GM21737 (cell line): ENCODE data around the gene DIPK1A.

Experiments used
- ATAC-seq: cut with Tn5 transposase; IDR thresholded peaks from one replicate; pipeline ENCODE4 v1.9.1; 2021; ENCODE audit warnings: mild to moderate bottlenecking, moderate library complexity; ENCODE audit not compliant: unreplicated experiment

Gene DIPK1A

DNA sequence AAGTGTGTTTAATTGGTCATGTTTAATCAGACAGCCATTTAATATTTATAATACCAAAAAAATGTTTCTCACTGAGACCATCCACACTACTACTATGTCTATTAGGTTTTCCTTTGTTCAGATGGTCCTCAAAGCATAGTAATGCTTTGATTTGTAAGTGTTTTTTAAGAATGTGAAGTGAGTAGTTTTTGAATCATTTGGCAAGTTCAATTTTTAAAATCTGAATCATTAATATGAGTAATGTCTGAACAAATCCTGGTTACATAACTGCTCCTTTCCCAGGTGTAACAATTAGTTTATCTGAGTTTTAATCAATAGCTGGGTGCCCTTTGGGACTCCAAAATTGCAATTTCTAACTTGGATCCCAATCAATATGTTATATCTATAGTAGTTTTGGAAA, 152.9 kb downstream of the DIPK1A start:
- ATAC-seq = no peak

DNA sequence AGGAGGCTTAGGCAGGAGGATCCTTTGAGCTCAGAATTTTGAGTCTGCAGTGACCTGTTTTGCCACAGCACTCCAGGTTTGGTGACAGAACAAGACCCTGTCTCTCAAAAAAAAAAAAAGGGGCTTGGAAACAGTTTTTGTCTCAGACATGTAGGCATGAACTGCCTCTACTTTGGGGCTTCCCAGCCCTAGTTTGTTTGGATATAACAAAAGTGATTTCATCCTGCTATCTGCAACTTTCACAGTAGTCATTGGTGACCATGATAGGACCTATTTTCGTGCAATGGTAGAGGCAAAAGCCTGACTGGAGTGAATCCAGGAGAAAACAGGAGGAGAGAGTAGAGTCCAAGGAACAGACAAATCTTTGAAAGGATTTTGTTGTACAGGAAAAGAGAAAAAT, 156.0 kb downstream of the DIPK1A start:
- ATAC-seq = no peak

DNA sequence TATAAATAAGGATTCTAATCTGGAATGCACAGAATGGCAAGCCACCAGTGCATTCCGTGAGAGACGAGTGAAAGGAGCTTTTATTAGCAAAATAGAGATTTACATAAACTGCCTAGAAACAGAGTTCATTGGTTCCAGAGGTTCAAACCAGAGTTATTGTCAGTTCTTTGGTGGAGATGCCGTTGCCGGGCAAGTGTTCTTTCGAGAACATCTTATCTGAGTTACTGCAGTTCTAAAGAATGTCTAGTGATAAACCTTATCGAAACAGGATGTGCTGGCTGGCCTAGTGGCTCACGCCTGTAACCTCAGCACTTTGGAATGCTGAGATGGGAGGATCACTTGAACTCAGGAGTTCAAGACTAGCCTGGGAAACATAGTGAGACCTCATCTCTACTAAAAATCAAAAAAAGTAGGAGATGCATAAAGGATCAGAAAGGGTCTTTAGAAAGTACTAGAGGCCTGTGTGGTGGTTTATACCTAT, 156.5 kb downstream of the DIPK1A start:
- no peak for ATAC-seq

DNA sequence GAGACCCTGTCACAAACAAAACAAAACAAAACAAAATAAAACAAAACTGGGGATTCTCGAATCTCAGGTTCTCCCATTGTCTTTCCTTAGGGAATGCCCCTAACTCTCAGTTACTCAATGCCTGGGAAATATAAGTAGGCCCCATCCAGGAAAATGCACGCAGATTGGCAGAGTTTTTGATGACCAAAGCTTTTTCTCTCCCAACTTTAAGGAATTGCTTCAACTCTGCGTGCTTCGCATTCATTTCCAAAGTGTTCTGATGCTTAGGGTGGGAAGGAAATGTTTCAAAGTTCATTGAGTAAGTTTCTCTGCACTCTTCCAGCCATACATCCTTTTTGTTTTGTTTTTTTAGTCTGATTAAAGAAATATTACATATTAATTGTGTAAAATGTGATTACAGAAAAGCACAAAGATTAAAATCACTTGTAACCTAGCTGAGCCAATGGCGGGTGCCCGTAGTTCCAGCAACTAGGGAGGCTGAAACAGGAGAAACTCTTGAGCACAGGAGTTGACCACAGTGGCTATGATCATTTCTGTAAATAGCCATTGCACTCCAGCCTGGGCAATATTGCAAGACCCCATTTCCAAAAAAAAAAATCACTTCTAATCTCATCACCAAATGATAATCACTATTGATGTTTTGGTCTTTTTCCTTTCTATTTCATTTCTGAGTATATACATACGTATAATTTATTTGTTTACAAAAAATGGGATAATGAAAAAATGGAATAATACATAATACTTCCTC, 157.9 kb downstream of the DIPK1A start:
- no peak for ATAC-seq

DNA sequence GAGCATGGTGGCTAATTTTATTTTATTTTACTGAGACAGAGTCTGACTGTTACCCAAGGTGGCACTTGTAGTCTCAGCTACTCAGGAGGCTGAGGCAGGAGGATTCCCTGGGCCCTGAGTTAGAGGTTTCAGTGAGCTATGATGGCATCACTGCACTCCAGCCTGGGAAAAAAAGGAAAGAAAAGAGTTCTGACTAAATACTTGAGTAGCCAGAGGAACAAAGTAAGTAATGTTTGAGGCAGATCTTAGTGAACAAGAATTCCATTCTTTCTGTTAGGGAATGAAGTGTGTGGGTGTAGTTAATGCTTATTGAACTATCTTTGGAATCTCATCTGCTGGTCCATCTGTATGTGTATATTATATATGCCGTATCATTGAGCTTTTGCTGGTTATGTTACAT, 163.3 kb downstream of the DIPK1A start:
- ATAC-seq = no peak

DNA sequence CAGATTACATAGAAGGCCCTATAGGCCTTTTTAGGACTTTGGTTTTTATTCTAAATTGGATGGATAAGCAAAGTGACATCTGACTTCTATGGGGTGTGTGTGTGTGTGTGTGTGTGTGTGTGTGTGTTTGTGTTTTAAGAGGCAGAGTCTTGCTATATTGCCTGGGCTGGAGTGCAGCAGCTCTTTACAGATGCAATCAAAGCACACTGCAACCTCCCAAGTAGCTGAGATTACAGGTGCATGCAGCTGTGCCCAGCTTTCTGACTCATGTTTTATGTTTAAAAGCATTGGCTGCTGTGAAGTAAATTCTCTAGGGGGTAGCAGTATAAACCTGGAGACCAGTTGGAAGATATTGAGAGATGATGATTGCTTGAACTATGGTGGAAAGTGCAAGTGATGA, 164.0 kb downstream of the DIPK1A start:
- ATAC-seq = no peak

DNA sequence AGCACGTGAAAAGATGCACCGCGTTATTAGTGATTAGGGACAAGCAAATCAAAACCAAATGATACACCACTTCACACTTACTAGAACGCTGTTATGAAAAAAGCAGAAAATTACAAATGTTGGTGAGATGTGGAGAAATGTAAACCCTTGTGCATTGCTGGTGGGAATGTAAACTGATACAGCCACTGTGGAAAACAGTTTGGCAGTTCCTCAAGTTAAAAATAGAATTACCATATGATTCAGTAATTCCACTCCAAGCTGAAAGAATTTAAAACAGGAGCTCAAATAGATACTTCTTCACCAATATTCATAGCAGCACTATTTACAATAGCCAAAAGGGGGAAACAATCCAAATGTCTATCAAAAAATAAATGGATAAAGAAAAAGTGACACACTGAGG, 166.1 kb downstream of the DIPK1A start:
- ATAC-seq = no peak

DNA sequence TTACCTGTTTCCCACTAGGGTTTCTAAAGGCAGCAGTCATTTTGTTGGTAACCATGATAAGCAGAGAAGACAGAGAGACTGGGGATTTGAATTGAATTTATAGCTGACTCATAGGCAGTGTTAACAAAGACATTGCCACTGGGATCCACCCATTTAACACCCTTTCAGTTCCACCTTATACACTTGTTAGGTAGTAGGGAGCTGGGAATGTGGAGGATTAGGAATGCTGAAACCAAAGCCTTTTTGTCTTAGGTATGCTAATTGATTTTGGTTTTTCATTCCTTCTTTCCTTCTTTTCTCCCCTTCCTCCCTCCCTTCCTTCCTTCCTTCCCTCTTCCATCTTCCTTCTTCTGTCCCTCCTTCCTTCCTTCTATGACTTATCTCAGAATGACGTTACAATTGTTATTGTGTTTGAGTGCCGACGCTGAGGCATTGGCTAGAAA, 168.9 kb downstream of the DIPK1A start:
- no peak for ATAC-seq
